Measurements from ENCODE around the gene SGMS1.

DNA sequence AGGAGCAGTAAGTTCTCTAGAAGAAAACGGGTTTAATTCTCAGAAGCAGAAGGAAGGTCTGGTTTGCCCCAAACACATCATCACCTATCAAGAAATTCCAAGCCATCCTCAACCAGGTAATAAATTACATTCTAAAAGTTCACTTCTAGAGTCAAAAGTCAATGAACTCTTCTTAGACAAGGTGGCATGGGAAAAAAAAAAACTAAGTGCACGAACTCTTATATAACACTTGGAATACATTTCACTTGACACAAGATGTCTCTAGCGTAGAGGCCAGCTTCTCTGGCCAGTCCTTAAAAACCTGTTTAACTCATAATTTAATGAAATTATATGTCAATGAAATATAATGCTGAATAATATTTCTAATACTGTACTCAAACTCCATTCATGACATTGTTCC, 200.3 kb downstream of the SGMS1 start:
- TF ChIP-seq, protein P1, sequence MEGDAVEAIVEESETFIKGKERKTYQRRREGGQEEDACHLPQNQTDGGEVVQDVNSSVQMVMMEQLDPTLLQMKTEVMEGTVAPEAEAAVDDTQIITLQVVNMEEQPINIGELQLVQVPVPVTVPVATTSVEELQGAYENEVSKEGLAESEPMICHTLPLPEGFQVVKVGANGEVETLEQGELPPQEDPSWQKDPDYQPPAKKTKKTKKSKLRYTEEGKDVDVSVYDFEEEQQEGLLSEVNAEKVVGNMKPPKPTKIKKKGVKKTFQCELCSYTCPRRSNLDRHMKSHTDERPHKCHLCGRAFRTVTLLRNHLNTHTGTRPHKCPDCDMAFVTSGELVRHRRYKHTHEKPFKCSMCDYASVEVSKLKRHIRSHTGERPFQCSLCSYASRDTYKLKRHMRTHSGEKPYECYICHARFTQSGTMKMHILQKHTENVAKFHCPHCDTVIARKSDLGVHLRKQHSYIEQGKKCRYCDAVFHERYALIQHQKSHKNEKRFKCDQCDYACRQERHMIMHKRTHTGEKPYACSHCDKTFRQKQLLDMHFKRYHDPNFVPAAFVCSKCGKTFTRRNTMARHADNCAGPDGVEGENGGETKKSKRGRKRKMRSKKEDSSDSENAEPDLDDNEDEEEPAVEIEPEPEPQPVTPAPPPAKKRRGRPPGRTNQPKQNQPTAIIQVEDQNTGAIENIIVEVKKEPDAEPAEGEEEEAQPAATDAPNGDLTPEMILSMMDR (IDR thresholded peaks at IDR 0.05; ENCODE audit: low read depth, low read length) = no peak
- no peak for TF ChIP-seq EZH2phosphoT487 (IDR thresholded peaks at IDR 0.05; ENCODE audit: low read depth)
